GM12874 (cell line): ENCODE results near the gene FRMD8.

ENCODE experiments used
- CTCF ChIP-seq: IDR thresholded peaks from 2 replicates; pipeline ENCODE4 v1.5.1; 2011; ENCODE audit warnings: low read depth, mild to moderate bottlenecking, control low read depth, low read length, moderate library complexity; ENCODE audit not compliant: insufficient read depth

The FRMD8 gene

GRCh38 chr11:65425971-65426838 is 39.8 kb downstream of the FRMD8 start:
- TF ChIP-seq CTCF = no peak

GRCh38 chr11:65426839-65427690 is 40.6 kb downstream of the FRMD8 start:
- TF ChIP-seq CTCF = no peak

- TF ChIP-seq CTCF = no peak
These were observed 41.5 kb downstream of the FRMD8 start for GRCh38 chr11:65427691-65428577.

GRCh38 chr11:65428578-65429067 is 42.2 kb downstream of the FRMD8 start:
- no peak for TF ChIP-seq CTCF

- no peak for TF ChIP-seq CTCF
These were observed 42.7 kb downstream of the FRMD8 start for GRCh38 chr11:65429068-65429681.

- TF ChIP-seq CTCF = no peak
These were observed 43.4 kb downstream of the FRMD8 start for GRCh38 chr11:65429724-65430405.
